ENCODE measurements around the gene ASS1.

The ASS1 gene

GRCh38 chr9:130498918-130499698 lies 54.3 kb downstream of the ASS1 start:
- DNase-seq (ENCODE audit: low read depth), result no peak

- DNase-seq (ENCODE audit: low read depth), result no peak
Measured at GRCh38 chr9:130499804-130500263, 55.1 kb downstream of the ASS1 start.

- DNase-seq (ENCODE audit: low read depth), result no peak
Measured at GRCh38 chr9:130500340-130501180, 55.8 kb downstream of the ASS1 start.

- DNase-seq (ENCODE audit: low read depth), result no peak
Measured at GRCh38 chr9:130501639-130502038, 56.9 kb downstream of the ASS1 start.

GRCh38 chr9:130508218-130508617 lies 63.5 kb downstream of the ASS1 start:
- DNase-seq (ENCODE audit: low read depth), result no peak

GRCh38 chr9:130512199-130512598 lies 67.4 kb downstream of the ASS1 start:
- no peak for DNase-seq (ENCODE audit: low read depth)

GRCh38 chr9:130513078-130513477 lies 68.3 kb downstream of the ASS1 start:
- DNase-seq (ENCODE audit: low read depth), result no peak

- DNase-seq (ENCODE audit: low read depth), result no peak
Measured at GRCh38 chr9:130518233-130518632, 73.5 kb downstream of the ASS1 start.

GRCh38 chr9:130518943-130519799 lies 74.4 kb downstream of the ASS1 start:
- DNase-seq (ENCODE audit: low read depth), result no peak

GRCh38 chr9:130519927-130520326 lies 75.2 kb downstream of the ASS1 start:
- DNase-seq (ENCODE audit: low read depth), result no peak

- DNase-seq (ENCODE audit: low read depth), result no peak
Measured at GRCh38 chr9:130521715-130522114, 77.0 kb downstream of the ASS1 start.

- DNase-seq (ENCODE audit: low read depth), result no peak
Measured at GRCh38 chr9:130522233-130522808, 77.6 kb downstream of the ASS1 start.

GRCh38 chr9:130523921-130524320 lies 79.2 kb downstream of the ASS1 start:
- DNase-seq (ENCODE audit: low read depth), result no peak

GRCh38 chr9:130526193-130526853 lies 81.6 kb downstream of the ASS1 start:
- no peak for DNase-seq (ENCODE audit: low read depth)

- DNase-seq (ENCODE audit: low read depth), result no peak
Measured at GRCh38 chr9:130526854-130527650, 82.3 kb downstream of the ASS1 start.

- no peak for DNase-seq (ENCODE audit: low read depth)
Measured at GRCh38 chr9:130527651-130528310, 83.0 kb downstream of the ASS1 start.

GRCh38 chr9:130528674-130529073 lies 83.9 kb downstream of the ASS1 start:
- DNase-seq (ENCODE audit: low read depth), result no peak

- DNase-seq (ENCODE audit: low read depth), result no peak
Measured at GRCh38 chr9:130530938-130531337, 86.2 kb downstream of the ASS1 start.

- no peak for DNase-seq (ENCODE audit: low read depth)
Measured at GRCh38 chr9:130531670-130532069, 86.9 kb downstream of the ASS1 start.
